SKM-1 (cell line): Measurements from ENCODE around the gene M1AP.

Experiments used
- DNase-seq: peaks from one replicate; lab custom pipeline; 2025; ENCODE audit not compliant: unreplicated experiment; lab: John Stamatoyannopoulos, UW

Gene M1AP

GRCh38 chr2:74550231-74550630, 97.9 kb downstream of the M1AP start:
- no peak for DNase-seq

DNA sequence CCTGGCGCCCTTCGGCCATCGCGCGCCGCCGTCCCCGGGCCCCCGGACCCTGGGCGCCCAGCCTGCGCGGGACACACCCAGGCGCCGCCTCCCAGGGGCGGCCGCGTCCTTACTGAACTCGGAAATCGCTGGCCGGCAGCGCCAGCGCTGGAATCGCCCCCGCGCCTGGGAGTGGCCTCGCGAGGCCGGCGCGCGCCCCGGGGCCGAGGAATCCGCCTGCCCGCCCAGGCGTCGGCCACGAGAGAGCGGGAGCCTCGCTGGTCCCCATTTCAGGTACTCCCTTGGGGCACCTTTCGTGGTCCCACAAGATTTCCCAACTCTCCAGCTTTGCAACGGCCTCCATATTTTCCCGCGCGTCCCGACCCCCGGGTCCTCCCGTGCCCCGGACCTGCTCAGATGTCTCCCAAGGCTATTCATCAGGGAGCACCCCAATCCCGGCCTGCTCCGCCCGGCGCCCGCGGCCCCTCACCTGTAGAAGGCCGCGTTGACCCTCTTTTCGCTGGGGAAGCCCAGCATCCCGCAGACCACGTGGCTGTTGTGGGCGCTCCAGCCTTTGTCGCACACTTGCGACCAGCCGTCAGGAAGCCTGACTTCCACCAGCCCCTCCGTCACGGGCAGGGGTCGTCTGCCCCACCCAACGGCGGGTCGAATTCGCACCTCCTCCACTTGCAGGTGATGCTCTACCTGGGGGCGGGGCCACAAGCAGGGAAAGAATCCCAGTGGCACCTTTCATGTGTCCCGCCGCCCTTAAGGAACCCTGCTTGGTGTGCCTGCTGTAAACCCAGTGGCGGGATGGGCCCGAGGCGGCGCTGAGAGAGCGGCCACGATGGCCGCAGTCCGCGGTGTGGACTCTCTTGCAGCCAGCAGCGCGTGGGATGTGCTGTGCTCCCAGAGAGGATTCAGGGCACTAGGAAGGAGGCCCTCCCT, 99.0 kb downstream of the M1AP start:
- no peak for DNase-seq

DNA sequence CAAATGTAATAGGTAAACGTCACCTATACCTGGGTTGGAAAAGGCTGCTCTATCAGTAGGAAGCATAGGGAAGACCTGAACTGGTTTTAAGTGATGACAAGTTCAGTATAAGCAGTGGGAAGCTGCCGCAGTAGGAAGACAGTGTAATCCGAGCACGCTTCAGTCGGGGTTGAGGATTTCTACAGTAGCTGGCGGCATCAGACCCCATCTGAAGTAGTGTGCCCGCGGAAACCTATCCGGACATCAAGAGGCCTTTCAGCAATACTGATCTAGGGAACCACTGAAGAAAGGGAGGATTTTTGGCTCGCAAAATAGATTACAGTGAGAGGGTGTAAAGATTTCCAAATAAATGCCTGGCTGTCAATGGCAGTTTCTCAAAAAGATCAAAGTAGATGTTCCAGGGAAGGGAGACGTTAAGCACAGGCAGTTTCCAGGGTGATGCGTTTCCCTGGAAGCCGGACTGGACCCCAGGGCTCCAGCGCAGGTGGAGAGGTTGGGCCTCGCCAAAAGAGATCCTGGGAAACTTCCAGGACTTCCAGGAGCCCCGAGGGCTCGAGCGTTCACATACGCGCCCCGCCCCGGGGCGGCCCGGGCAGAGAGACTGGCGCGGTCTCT, 99.7 kb downstream of the M1AP start:
- DNase-seq: no peak

- no peak for DNase-seq
These were observed 102.1 kb downstream of the M1AP start for GRCh38 chr2:74546004-74546403.

DNA sequence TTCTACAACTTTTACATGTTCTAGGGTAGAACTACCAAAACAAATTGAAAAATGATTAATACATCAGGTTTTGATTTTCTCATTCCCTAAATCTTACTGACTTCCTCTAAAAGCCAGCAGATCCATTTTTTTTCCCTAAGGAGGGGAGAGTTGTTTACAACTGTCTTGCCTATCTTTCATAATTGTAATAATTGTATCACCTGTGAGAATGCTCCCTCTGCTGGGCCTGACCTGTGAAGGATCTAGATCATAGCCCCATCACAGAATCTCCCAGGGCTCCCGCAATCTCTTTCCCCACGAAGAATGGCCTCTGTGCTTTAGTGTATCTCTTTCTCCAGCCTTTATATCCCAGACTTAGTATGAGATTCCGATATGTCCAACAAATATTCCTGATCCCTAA, 103.5 kb downstream of the M1AP start:
- DNase-seq: no peak

DNA sequence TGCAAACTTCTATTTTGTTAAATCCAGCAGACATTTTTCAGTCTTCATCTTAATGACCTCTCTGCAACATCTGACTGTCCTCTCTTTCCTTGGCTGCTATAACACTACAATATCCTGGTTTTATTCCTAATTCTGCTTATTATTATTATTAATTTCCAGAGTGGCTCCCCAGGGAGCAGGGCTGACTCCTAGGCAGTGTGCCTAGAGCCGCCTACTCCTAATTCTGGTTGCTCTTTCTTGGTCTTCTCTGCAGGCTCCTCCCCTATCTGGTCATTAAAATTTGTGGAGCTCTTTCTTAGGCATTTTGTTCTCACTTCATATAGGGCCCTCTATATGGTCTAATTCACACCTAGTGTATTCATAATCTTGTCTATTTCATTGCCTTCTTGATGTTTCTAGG, 105.2 kb downstream of the M1AP start:
- no peak for DNase-seq

- no peak for DNase-seq
These were observed 107.8 kb downstream of the M1AP start for GRCh38 chr2:74540291-74540690.

- DNase-seq: no peak
These were observed 109.2 kb downstream of the M1AP start for GRCh38 chr2:74538881-74539339.

- DNase-seq: no peak
These were observed 111.0 kb downstream of the M1AP start for GRCh38 chr2:74537140-74537539.

GRCh38 chr2:74536166-74536950, 111.8 kb downstream of the M1AP start:
- DNase-seq: no peak

DNA sequence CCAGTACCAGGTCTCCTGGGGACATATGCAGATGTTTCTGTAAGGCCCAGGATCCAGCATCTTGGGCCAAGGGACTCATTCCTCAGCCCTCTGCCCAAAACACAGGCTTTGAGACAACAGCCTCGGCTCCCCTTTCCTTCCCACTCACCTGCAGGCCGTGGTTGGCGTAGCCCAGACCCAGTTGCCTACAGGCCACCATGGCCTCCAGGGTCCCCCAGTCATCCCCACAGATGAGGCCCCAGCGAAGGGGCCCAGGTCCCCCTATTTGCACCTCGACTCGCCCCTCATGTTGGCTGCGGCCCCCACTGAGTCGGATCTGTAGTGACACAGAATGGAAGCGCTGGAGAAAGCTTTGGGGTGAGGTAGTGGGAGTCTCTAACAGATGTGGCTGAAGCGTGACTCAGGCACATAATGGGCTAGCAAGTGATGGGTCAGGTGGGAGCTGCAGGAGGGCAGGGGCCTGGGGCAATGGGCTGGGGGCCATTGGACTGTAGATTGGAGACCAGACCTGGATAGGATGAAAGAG, 112.6 kb downstream of the M1AP start:
- DNase-seq: no peak

- DNase-seq: no peak
These were observed 113.7 kb downstream of the M1AP start for GRCh38 chr2:74534411-74534810.

DNA sequence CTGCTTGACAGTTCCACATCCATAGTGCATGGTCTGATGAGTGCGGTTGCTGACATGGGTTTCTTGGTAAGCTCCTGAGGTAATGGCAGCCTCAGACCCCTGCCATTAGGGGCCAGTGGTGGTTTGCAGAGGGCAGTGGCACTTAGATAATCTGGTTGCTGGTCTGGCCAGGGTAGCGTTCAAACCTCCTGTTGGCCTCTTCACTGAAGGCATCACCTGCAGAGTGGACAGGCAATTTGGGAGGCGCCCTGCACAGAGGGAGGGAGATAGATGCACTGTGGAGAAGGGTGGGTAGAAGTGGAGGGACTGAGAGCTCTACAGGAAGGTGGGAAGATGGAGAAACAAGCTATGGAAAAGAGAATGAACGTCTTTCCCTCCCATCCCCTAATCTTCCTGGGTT, 114.7 kb downstream of the M1AP start:
- DNase-seq: no peak

- DNase-seq: no peak
These were observed 115.9 kb downstream of the M1AP start for GRCh38 chr2:74532222-74532621.

GRCh38 chr2:74531666-74532065, 116.5 kb downstream of the M1AP start:
- no peak for DNase-seq

DNA sequence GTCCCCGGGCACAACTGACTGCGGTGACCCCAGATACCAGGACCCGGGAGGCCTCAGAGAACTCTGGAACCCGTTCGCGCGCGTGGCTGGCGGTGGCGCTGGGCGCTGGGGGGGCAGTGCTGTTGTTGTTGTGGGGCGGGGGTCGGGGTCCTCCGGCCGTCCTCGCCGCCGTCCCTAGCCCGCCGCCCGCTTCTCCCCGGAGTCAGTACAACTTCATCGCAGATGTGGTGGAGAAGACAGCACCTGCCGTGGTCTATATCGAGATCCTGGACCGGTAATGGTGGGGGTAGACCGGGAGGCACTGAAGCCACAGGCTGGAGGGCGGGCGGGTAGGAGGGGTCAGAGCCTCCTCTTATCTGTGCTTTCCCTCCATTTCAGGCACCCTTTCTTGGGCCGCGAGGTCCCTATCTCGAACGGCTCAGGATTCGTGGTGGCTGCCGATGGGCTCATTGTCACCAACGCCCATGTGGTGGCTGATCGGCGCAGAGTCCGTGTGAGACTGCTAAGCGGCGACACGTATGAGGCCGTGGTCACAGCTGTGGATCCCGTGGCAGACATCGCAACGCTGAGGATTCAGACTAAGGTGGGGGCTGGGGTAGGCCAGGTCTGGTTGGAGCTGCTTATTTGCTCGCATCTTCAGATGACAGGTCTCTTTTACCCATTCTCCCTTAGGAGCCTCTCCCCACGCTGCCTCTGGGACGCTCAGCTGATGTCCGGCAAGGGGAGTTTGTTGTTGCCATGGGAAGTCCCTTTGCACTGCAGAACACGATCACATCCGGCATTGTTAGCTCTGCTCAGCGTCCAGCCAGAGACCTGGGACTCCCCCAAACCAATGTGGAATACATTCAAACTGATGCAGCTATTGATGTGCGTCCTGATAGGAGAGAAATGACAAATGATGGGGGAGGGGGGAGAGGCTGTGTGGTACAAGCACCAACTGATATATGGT, 117.6 kb downstream of the M1AP start:
- no peak for DNase-seq

GRCh38 chr2:74529357-74530238, 118.5 kb downstream of the M1AP start, which contains the start of the genes AUP1 and HTRA2:
Gene AUP1 (minus strand): TSS chr2:74529706. CDS start chr2:74529629, 77 bp downstream.
Gene HTRA2 (plus strand): TSS chr2:74529933. CDS start chr2:74530007, 74 bp downstream.
- DNase-seq: peak; percentile 93

GRCh38 chr2:74528600-74529356, 119.4 kb downstream of the M1AP start:
- no peak for DNase-seq
